ENCODE measurements around the gene LRRC1. TPM values are rescaled to one million over a fixed set of nuclear protein-coding genes. Genes with fewer than 3 reads are reported as not detected.

LRRC1 gene
- total RNA-seq, 1 experiment from 2014 or later = 4.4 TPM

GRCh38 chr6:53814353-53814752, 19.5 kb downstream of the LRRC1 start:
- no peak for DNase-seq (ENCODE audit: low read depth)

DNA sequence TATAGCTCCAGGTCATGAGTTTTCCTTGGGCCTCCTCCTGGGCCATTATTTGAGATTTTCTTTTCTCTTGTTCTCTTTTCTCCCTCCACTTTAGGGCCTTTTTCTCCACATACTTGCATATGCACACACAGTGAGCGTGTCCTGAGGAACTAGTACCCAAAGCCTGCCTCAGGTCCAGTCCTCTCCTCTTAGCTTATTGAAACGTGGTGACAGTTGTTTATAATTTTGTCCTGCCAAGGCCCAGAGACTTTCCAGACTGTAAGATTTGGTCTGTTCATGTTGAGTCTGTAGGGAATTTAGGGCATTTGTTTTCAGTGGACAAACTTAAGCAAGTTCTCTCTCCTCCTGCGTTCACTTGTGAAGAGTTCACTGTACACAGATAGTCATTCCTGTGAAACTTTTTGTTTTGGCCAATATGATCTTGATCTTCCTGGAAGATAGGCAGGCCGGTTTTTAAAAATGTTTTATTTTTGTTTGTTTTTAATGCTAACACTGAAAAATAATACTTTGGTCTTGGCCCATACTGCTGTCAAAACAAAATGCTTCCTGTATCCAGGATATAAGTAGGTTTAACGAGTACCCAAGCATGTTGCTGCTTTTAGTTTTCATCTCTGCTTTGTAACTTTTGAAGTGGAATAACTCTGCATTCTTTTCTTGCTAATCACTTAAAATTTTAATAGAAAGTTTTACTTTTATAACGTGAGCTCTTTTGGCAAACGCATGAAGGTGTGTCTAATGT, 20.7 kb downstream of the LRRC1 start:
- peak; percentile 32 for DNase-seq (ENCODE audit: low read depth)

GRCh38 chr6:53818858-53819609, 24.2 kb downstream of the LRRC1 start:
- DNase-seq (ENCODE audit: low read depth) = no peak

GRCh38 chr6:53822401-53823125, 27.8 kb downstream of the LRRC1 start:
- no peak for DNase-seq (ENCODE audit: low read depth)

- DNase-seq (ENCODE audit: low read depth) = no peak
Measured at GRCh38 chr6:53824714-53825113, 29.9 kb downstream of the LRRC1 start.

DNA sequence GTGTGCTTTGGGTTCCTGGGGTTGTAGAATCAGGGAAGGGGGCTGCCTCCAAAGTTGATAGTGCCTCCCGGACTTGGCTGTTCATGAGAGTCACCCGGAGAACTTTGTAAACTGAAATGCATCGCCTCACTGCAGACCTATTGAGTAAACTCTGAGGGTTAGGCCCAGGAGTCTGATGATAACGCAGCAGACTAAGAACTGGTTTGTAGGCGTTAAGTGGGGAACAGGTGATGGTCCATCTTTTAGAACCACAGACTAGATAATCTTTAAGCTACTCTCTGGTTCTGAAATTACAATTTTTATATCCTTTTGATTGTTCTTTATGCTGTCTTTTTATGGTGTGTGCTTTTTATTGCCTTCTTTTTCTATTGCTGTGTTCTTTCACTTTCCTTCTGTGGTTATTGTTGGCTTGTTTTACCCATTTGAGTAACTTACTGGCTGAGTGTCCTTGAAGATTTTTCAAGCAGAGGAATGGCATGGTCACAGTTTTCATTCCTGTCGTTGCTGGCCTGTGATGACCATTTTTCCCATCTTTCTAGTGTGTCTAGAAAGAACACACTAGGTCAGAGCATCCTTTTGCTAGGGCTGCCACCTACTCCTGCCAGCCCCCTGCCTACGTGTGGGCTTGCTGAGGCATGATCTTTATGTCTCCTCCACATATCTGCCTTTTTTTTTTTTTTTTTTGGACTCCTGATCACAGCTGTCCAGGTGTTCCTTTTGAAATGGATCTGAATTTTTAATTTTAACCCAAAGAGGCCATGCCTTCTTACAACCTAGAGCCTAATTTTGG, 30.9 kb downstream of the LRRC1 start:
- no peak for DNase-seq (ENCODE audit: low read depth)

- no peak for DNase-seq (ENCODE audit: low read depth)
Measured at GRCh38 chr6:53827531-53827930, 32.7 kb downstream of the LRRC1 start.

DNA sequence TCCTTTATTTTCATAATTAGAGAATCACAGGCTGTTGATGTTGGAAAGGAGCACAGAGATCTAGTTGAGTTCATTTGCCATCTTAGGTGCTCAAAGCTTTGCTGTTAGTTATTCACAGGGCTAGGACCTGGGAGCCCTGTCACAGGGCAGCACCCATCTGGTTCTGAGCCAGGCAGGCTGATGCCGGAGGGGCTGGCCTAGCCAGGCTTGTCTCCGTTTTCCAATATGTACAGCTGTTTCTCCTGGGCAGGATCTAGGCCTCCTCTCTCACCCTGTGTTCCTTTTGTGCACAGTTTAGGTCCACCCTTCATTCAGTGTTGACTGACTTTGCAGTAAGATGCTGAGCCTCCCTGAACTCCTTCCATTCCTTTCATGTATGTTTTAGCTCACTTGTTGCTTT, 33.4 kb downstream of the LRRC1 start:
- DNase-seq (ENCODE audit: low read depth) = no peak

DNA sequence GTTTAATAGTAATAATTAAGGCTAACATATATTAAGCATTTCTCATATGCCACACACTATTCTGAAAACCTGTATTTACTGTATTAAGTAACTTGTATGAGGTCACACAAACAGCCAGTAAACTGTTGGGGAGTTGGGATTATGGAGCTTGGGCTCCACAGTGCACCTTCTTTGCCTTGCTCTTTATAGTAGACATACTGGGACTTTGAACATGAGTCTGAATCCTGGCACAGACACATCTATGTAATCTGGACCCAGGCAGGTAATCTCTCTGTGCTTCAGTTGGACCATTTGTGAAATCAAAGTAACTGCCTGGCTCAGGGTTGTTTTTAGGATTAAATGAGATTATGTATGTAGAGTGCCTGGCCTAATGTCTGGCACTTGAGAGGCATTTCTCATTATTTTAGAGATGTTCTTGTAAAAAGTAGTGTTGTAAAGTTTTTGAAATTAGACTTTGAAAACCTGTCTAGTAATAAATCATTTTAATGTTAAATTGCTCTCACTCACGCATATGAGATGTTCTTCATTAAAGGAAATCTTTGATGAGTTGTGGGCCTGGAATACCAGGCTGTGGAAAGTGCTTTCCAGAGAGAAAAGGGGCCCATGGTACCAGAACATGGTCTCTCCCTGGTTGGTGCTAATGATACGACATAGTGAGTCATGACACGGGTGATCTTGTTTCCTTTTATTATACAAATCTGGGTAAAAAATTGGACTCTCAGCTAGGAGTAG, 34.3 kb downstream of the LRRC1 start:
- no peak for DNase-seq (ENCODE audit: low read depth)

- no peak for DNase-seq (ENCODE audit: low read depth)
Measured at GRCh38 chr6:53829698-53830221, 35.0 kb downstream of the LRRC1 start.

GRCh38 chr6:53830366-53830765, 35.6 kb downstream of the LRRC1 start:
- no peak for DNase-seq (ENCODE audit: low read depth)

GRCh38 chr6:53831081-53831869, 36.5 kb downstream of the LRRC1 start:
- DNase-seq (ENCODE audit: low read depth) = no peak

DNA sequence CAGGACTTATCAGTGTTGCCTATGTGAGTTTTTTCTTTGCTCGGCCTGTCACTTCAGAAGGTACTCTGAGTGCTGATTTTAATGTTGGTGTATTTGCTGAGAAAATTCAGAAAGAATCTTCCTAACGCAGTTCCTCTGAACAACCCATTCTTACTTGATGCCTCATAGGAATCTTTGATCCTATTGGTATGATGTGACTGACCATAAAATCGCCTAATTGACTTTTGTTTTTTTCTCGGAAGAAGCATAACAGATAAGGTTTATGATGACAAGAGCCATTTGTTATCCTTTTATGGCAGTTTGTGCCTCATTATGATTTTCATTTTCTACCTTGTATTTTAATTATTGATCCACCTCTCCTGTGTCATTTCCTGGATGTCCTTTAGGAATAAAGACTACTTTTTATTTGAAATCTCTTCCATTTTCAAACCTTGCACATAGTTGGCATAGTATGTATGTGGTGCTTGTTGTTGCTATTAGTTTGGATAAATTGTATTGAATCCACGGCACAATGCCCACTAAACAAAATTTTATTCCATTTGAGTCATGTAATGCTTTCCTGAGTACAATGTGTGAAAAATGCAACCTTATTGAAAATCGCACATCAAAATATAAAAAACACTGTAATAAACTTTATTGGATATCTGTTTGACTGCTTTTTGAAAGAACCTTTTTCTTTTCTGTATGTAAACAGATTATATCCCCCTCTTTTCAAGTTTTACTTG, 37.3 kb downstream of the LRRC1 start:
- DNase-seq (ENCODE audit: low read depth) = no peak

GRCh38 chr6:53833155-53833554, 38.4 kb downstream of the LRRC1 start:
- no peak for DNase-seq (ENCODE audit: low read depth)

DNA sequence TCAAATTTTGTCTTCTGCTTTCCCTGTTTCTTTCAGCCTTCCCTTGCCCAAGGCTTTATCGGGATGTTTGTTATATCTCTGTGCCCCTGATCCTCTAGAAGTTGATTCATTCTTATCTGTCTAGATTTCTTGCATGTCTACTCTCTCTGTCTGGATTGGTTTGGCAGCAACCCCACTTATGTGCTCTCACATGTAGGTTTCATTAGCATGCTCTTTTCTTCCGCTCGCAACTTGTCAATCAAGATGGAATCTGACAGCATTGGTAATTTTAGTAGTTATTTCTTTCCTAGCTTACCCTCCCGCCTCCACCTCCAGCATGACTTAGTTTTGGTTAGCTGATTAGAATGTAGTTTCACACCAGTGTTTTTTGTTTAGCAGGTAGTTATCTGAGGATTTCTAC, 39.3 kb downstream of the LRRC1 start:
- no peak for DNase-seq (ENCODE audit: low read depth)

DNA sequence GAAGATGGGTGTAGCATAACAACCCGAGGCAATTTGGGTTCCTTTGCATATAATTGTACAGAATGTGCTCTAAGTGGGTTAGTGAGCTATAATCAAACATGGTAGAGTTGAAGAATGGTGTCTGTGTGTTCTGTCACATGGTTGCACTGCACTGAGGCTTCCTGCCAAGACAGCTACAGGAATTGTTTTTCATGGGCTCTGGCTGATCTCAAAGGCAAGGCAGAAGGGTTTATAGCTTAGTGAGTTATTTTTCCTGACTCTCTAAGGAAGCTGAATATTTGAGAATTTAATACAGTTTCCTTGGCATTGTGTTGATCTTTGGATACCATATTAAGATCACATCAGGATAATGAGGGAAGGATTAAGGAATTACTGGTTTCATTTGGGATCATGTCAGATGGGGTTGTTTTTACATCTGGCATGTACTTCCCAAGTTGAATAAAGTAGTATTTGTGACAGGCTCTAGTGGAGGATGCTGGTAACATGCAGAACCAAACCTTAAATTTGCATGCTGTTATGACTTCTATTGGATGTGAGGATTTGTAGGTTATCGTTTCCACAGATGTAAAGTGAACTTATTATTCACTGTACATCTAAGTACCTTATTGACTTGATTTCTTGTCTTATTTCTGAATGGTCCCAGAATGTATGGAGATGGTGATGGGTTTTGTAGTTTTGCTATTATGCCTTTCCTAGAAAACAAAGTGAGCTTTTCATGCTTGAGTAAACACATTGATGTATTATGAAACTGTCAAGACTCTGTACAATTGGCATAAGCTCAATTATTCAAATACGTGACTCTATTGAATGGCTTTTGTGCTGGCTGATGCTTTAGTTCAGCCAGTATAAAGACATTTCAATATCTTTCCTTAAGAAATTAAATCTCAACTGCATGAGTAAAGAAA, 43.3 kb downstream of the LRRC1 start:
- DNase-seq (ENCODE audit: low read depth) = no peak

- DNase-seq (ENCODE audit: low read depth) = no peak
Measured at GRCh38 chr6:53840027-53840426, 45.2 kb downstream of the LRRC1 start.
